ENCODE measurements around the gene ARF3.

Gene ARF3

DNA sequence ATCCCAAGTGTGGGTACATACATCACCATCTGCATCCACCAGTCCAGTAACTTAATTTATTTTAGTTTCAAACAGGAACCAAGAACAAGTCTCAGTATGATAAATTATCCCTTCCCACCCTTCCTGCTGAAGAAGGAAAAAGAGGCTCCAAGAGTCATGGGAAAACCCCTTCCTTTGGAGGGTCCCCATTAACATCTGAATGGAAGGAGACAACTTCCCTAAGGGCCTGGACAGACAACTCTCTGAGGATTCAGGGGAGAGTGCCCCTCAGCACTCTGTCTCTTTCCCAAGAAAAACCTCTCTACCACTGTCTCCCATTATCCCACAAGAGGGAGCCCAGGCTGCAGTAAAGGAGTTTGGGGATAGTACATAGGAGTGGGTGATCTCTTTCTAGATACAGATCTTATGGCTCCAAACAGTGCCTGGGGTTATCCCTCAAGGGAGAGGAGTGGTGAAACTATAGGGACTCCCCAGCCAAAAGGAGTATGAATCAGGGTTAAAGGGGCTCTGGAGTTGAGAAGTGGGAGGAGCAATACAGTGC is 8.1 kb upstream of the ARF3 start:
- peak in 1 of 2 experiments; percentile 12 for DNase-seq

DNA sequence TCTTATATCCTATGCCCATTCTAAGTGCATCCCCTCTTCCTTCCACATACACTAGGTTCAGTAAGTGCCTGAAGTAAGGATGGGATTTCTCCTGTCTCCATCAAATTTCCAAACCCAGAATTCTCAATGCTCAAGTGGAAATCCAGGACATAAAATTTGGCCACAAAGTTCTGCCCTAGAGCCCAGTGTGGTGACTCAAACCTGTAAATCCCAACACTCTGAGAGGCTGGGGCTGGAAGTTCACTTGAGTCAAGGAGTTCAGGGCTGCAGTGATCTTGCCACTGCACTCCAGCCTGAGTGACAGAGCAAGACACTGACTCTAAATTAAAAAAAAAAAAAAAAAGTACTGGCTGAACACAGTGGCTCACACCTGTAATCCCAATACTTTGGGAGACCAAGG is 4.5 kb upstream of the ARF3 start:
- no peak for DNase-seq

DNA sequence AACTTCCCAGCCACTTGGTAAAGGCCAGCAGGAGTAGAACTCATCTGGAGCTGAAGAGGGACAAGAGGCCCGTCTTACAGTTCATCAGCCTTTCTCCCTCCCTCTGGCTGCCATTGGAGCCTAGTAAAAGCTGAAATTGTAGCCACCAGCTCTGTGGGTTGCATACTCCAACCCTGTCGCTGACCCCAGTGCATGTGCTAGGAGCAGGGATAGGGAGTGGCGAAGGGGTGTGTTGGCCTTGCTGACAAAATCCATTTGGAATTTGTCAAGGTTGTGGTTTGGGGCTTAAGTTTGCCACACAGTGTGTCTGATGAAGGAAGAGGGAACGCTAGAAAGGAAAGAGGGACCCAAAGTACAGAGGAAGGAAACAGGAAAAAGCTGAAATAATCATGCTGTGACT is 4.0 kb upstream of the ARF3 start:
- DNase-seq: no peak

DNA sequence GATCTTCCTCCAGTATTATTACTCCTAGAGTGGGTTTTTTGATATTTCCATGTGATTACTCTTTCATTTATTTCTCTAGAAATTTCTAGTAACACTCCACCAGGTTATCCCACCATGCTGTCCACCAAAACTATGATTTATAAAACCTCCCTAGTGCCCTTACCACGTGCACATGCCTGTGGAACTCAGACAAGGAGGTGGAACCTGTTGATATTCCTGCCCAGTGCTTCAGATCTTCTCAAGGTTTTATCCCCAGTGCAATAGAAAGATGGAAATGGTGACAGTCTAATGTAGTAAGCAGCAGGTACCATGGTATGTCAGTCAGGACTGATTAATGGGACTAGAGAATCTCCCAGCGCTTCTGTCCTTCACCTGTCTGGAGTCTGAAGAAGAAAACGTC is 3.5 kb upstream of the ARF3 start:
- no peak for DNase-seq

DNA sequence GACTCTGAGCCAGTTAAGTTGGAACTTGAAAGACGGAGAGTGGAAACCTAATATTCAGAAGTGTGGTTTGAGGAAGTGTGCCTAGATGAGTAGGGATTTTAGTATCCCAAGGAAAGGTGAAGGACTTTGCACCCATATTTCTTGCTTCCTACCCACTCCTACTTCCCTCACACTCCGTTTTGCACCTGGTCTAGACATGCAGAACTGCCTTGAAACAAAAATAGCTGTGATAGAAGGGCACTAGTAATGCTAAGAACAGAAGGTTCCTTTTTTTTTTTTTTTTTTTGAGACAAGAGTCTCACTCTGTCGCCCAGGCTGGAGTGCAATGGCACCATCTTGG is 732 bp upstream of the ARF3 start:
- DNase-seq: no peak

DNA sequence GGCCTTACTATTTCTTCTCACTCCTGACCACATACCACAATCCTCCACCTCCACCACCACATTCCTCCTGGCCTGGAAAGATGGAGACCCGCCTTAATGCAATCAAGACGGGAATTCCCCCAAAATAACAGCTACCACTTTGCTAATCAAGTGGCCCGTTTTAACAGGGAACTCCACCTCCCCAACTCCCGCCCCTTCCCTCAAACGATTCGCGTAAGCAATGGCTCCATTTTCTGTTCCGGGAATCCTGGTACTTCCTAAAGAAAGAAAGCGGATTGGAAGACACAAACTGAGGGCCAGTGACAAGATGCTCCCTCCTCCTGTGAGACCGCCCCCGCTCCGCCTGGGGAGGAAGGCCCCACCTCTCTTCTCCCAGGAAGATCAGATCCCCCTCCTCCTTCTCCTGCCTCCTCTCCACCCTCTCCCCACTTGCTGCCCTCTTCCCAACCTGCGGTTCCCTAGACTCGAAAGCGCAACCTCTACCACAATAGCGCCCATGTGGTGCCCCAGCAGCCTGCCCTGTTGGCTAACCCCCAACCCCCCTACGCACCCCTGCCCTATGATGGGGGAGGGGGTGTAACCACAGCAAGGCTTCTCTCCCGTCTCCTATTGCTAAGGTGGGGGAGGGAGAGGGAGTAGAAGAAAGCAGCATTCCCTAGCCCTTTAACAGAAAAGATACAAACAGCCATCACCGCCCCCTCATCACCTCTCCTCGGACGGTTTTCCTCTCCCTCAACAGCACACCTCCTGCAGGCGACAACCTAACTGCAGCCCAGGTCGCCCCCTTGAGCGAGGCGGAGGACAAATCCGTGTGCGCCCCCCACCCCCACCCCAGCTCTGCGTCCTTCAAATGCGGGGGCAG is 777 bp downstream of the ARF3 start:
- peak; percentile 77 to 87 for DNase-seq

DNA sequence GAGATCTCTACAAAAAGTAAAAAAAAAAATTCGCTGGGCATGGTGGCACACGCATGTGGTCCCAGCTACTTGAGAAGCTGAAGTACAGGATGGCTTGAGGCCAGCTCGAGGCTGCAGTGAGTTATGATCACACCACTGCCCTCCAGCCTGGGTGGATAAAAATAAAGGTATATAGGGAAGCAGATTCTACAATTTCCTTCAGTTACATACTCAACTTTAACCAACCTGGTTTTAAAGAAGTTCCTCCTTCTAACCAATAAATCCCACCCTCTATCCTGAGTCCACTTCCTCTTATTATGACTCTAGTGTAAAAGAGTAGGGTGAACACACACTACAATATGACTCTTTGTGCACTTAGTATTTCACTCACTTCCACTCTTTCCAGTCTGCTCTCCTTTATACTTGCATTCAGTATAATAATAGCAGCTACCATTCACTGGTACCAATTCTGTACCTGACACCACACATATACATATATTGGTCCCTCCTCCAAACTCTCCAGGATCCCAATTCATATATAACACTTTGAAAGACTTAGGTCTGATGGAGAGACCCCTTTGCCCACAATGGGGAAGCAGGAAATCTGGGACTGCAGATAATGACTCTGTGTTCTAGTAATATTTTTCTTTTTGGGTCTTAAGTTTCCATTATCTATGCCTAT is 2.3 kb downstream of the ARF3 start:
- no peak for DNase-seq

DNA sequence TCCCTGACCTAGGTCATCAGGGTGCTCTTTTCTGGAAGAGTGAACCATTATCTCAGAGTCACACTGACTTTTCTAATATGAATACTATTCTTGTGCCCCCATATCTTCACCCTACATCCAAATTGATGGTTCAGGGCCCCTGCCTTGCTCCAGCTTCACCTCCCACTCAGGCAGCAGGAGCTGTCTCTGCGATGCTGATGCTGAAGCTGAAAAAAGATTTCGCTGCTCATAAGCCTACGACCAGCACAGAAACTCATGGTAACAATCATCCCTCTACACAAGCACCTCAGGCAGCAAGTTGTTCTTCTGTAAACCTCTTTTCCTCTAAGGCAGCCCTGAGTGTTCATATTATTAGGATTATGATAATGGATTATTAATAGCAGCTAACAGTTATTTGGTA is 3.2 kb downstream of the ARF3 start:
- no peak for DNase-seq

DNA sequence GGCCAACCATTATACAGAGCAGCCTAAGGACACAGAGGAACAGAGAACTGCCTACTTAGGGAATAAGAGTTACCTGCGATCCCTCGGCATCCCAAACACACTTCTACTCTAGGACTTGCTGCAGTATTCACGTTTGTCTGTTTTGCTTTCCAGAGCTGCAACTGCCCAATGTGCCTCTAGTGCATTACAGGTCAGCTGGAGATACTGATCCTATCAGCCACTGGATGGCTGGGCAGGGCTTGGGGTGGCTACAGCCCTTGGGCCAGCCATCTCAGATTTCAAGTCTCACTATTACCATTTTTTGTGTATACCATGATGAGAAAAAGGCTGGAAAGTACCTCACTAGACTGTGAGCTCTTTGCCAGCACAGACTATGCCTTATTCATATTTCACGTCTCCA is 4.6 kb downstream of the ARF3 start:
- DNase-seq: peak in 1 of 2 experiments; percentile 3

DNA sequence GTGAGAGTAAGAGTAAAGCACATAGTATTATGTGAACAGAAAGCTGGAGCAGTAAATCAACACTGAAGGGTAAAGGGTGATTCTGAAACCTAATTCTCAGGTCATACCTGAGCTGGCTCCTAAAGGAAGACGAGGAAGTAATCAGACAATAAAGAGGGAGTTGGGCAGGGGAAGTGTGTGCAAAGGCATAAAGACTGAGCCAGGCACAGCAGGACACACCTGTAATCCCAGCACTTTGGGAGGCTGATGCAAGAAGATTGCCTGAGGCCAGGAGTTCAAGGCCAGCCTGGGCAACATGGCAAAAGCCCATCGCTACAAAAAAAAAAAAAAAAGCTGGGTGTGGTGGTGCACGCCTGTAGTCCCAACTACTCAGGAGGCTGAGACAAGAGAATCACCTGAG is 9.6 kb downstream of the ARF3 start:
- DNase-seq: no peak

DNA sequence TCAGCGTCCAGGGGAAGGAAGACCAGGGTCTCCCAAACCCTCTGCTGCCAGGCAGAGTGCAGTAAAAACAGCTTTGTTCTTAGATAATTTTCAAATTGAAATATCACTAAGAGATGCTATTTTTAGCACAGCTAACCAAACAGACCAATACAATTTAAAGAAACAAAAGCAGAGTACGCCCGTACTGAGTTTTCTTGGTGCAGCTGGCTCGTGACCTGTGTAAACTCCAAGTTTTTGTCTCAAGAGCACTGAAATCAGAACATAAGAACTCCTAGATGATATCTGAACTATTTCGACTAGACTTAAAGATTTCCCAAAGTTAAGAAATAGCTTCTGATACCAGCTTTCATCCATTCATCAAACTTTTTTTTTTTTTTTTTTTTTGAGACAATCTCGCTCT is 10.3 kb downstream of the ARF3 start:
- DNase-seq: no peak

DNA sequence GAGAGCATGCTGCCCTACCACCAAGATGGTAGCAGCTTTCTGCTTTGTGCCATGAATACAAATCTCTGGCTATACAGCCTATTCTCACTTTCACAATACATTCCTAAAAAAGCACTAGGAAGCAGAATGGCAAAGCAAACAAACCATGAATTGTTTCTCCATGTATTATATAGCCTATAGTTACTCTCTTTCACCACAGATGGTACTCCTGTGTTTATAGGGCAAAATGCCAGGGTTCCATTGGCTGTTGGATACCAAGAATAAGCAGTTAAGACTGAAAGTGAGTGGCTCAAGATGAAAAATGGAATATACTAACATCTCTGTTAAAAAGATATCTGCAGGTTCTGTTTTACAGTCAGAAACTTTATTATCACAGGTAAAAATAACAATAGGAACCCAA is 11.1 kb downstream of the ARF3 start:
- no peak for DNase-seq

DNA sequence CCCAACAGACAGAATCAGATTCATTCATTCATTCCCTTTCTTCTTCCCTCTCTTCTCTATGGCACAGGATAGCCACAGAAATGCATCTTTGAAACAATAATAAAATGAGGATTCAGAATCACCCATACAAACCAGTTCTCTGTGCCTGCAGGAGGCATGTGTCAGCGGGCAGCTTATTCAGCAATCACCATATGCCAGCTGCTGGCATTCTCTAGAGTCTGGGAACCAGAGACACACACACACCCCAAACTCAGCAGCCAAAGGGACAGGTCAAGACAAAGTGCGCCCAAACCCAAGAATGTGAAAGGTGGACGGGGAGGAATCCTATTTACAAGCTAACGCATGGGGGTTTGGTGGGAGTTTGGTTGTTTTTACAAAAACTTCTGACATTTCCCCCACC is 14.1 kb downstream of the ARF3 start:
- DNase-seq: no peak

DNA sequence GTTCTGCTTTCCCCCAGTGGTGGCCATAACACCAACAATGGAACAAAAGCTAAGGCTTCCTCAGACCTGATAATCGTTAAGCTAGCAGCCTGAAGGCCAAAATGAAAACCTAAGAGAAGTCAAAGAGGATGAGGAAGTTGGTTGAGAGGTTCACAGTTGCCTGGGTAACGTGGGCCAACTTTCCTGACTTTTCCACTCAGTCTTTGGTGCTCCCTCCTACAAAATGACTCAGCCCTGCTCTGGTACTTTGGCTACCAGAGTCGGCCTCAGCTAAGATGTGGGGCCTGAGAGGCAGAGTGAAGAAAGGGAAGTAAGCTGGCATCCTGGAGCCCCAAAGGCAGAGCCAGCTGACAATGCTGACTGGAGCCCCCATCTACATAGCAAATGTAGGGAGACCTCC is 17.1 kb downstream of the ARF3 start:
- DNase-seq: no peak

DNA sequence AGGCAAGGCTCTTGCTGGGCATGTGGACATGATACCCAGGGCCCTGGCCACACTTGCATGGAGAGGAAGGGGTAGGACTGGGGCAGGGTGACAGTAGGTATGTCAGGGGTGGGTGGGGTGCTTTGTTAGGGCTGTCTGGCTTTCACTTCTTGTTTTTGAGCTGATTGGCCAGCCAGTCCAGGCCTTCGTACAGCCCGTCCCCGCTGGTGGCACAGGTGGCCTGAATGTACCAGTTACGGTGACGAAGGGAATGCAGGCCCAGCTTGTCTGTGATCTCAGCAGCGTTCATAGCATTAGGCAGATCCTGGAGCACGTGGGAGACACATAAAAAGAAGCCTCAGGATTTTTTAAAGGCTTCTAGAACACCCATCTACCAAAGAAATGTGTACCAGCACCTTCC is 18.5 kb downstream of the ARF3 start:
- DNase-seq: no peak

DNA sequence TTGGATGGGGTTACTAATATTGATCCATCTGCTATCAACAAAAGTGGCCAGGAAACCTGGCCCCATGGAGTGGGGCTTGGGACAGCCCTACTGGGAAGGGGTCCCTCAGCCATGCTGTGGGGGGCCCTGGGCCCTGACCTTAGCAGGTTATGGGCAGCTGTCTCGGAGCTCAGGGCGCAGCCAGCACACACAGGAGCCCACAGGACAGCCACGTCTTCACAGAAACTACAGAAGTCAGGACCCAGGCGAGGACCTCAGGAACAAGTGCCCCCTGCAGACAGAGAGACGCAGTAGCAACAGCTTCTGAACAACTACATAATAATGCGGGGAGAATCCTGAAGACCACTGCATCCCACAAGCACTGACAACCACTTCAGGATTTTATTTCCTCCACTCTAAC is 20.1 kb downstream of the ARF3 start:
- peak in 1 of 2 experiments; percentile 6 for DNase-seq

DNA sequence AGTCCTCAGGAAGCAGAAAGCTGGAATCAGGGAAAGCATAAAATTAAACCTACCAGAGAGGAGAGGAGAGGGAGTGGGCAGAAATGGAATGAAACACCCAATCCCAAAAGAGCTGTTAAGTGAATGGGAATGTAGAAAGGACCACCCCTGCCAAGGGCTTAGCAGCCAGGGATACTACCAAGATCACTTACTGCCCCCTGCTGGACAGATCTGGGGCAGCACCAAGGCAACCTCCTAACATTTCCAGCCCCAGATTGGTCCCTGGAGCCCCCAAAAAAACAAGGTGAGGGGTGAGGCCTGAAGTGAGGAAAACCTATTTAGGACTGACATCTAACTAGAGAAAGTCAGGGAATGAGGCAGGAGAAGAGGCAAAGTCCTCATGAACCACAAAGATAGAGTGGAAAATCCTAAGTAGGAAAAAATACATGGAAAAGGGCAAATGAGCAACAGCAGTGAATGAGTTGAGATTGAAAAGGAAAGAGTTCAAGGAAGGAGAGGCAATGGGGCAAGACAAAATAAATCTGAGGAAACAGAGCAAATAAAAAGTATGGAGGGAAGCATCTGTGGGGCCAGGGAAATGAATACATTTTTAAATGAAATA is 20.8 kb downstream of the ARF3 start:
- DNase-seq: peak; percentile 30 to 61

DNA sequence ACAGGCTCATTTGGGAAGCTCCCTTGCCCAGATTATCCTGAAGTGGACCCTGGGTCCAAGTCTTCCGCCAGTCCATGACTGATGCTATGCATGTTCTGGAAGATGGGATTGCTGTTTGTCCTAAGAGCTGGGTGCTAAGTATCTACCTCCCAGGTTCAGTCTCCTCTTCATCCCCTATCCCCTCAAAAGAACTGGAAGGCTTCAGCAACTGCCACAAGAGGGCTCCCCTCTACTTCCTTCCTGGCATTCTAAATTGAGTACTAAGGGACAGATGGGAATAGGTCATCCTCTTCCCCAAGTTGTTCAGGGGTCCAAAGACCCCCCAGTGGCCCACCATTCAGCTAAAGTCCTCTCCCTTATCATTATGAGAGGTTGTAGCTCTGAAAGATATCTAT is 23.0 kb downstream of the ARF3 start:
- peak in 1 of 2 experiments; percentile 17 for DNase-seq

DNA sequence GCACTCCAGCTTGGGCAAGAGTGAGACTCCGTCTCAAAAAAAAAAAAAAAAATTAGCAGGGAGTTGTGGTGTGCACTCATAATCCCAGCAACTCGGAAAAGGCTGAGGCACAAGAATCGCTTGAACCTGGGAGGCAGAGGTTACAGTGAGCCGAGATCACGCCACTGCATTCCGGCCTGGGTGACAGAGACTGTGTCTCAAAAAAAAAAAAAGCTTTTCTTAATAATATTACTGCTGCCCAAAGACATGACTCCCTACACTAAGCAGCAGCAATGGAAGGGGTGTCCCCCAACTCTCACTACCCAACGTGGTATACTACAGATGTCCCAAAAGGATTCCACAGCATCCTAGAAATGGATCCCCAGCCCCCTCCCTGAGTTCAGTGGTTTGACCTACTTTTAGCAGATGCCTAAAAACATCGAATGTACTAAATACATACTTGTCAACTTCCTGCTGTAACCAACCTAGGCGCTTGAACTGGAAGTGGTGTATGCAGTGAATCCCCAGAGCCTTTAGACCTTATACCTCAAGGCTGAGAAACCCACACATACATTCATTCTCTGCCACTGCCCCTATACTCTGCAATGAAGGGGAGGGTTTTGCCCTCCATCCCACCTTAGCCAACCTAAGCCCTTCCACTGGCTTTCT is 23.5 kb downstream of the ARF3 start:
- DNase-seq: no peak

DNA sequence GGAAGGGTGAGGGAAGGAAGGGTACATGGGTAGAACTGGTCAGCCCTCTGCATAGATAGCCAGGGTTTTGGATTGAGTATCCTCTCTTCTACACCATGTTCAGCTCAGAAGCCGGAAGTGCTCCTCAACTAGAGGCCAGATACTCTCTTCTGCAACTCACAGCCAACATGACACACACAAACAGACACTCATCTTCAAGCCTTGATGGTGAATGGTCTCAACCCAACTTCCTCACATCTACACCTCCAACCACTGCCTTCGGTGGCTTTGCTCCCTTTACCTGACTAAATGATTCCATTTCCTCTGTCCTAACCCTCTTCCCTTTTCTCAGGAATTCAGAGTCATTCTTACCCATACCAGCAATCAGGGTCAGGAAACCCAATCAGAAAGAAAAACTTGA is 24.4 kb downstream of the ARF3 start:
- no peak for DNase-seq

DNA sequence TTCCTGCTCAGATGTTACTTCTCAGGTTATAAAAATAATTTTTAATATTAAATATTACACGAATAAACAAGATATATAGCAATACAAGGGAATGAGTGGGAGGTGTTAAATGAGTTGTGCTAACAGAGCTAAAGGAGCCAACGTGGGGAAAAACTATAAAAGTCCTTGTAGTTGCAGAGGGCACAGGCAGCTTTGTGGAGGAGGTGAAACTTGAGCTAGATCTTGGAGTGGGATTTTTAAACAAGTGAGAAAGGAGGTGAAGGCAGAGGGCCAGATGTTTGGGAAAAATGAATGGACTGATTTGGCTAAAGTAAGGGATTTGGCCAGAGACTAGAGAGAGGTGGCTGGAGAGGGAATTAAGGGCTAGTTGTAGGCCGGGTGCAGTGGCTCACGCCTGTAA is 26.8 kb downstream of the ARF3 start:
- no peak for DNase-seq

DNA sequence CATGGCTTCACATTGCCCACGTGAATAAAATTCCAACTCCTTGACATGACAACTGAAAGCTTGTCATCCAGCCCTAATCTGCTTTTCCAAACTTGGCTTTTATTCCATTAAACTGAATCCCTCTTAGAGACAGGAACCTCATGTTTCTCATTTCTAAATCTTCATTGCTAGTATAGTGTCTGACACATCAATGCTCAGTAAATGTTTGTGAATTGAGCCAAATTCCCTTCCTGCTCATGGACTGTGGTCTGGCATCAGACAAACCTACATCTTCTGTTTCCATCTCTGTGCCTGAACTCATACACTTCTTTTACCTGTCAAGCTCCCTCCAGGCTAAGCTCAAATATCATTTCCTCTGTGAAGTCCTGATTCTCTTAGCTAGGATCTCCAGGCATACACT is 27.7 kb downstream of the ARF3 start:
- DNase-seq: no peak

DNA sequence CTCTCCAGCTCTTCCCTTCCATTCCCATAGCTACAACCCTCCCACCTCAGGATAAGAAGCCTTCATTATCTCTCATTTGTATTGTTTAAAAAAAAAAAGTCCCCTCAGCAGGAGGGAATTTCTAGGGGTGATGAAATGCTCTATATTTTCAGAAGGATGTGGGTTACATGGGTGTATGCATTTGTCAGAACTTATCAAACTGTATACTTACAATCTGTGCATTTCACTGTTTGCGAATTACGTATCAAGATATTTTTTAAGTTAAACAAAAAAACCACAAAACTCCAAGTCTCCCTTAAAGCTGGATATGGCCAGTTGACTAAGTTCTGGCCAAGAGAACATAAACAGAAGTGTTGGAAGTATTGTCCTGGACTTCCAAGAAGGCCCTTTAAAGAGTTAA is 30.0 kb downstream of the ARF3 start:
- DNase-seq: no peak
